Bladder microvascular endothelial cell (primary cell): ENCODE measurements around the gene SOX10. TPM values are rescaled to one million over a fixed set of nuclear protein-coding genes. Genes with fewer than 3 reads are reported as not detected.

Experiments used
- total RNA-seq: library from RNA; depleted of rRNA; stranded (reverse); fragments of >200 nt; gene quantifications from 2 replicates; pipeline ENCODE4 v1.2.3, GENCODE V29; 2014

Gene SOX10
- not detected in 2 replicates for total RNA-seq

DNA sequence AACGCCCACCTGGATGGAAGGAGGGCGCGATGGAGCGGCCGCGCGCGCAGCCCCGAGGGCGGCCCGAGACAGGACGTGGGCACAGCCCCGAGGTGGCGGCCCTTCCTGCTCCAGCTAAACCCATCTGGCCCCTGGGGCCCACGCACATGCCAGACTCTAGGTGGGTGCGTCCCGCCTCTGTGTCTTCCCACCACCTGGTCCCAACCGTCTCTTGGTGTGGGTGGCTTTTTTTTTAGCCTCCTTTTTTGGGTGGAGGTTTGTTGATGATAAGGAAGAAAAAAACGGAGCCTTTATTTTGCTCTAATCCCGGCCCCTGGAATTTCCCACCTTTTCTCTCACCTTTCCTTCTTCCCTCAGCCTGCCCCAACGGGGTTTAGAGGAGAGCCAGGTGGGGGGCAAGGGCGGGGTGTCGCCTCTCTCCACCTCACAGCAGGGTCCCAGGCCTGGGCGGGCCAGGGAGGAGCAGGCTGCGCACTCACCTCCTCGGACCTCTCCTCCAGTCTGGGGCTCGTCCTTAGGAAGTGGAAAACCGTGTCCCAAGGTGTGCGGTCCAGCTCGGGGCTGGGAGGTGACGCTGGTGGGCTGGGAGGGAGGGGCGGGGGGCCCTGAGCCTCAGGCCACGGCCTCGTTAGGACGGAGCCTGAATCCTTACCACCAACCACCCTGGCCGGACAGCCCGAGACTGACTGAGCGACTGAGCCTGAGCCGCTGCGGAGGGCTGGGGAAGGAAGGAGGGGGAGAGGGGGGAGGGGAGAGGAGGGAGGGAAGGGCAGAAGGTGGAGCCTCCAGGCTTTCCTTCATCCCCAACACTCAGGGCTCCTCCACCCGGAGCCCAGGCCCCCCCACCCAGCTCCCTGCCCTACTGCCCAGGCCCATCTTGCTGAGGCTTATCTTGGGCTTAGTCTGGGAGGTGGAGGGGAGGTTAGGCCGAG is at the start of gene SOX10:
SOX10 (minus strand) TSS at position 696 of the 932 bp plus-strand sequence. CDS start 771 bp downstream, outside the sequence.

DNA sequence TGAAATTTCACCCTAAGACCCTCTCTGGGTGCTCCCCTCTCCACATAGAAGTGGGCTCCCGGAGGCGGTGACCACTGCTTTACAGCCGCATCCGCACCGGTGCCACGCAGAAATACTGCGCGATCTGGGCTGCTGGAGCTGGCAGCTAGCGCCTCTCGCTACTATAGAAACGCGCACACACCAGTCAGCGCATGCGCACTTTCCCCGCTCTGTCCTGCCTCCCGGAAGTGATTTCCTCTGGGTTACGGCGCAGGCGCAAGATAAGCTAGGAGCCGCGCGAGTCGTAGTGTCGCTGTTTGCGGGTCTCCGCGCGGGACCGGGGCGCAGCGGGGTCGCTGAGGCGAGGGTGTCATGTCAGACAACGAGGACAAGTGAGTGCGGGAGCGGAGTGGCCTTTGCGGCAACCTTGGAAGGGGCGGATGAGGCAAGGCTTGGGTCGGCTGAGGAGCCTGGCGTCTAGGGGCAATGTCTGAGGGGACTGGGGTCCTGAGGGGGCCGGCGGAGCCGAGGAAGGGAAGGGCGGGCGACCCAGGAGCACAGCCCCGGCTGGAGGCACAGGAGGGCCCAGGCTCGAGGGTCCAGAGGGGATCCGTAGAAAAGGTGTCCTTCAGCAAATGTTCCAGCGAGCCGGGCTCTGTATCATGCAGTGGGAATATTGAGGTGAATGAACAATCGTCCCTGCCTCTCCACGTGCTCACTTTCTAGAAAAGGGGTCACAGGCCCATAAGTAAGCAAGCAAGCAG is 30.7 kb downstream of the SOX10 start, which contains the start of the genes C22orf23 and POLR2F:
C22orf23 (minus strand) TSS at position 165 of the 743 bp plus-strand sequence. CDS start 452 bp downstream, outside the sequence.
POLR2F (plus strand) TSS at position 263 of the 743 bp plus-strand sequence; CDS start at position 352, 89 bp downstream.

Other genes with a start within 250 kb of the SOX10 start
- 14.2 and 34.6 TPM in 2 replicates for gene GCAT, start 176.6 kb downstream of the SOX10 start, total RNA-seq
- not detected in 2 replicates for gene GALR3, start 161.2 kb downstream of the SOX10 start, total RNA-seq
- gene ANKRD54, start 140.2 kb downstream of the SOX10 start, total RNA-seq: 17.2 and 25.2 TPM in 2 replicates
- gene EIF3L, start 135.1 kb downstream of the SOX10 start, total RNA-seq: 235 and 342 TPM in 2 replicates
- gene MICALL1, start 78.3 kb downstream of the SOX10 start, total RNA-seq: 22.3 and 71.9 TPM in 2 replicates
- gene C22orf23, start 31.0 kb downstream of the SOX10 start, total RNA-seq: 0.16 TPM in 1 of 2 replicates, not detected in the other
- gene POLR2F, start 30.9 kb downstream of the SOX10 start, total RNA-seq: 45.0 and 75.7 TPM in 2 replicates
- 8.3 and 23.7 TPM in 2 replicates for gene PICK1, start 72.8 kb upstream of the SOX10 start, total RNA-seq
- 0.16 TPM in 1 of 2 replicates, not detected in the other for gene SLC16A8, start 99.6 kb upstream of the SOX10 start, total RNA-seq
- gene BAIAP2L2, start 126.1 kb upstream of the SOX10 start, total RNA-seq: 0.16 and 0.19 TPM in 2 replicates
- gene PLA2G6, start 197.3 kb upstream of the SOX10 start, total RNA-seq: 3.2 and 8.3 TPM in 2 replicates
- gene MAFF, start 217.4 kb upstream of the SOX10 start, total RNA-seq: 51.8 and 127 TPM in 2 replicates